ENCODE results near the gene UBAC2. TPM values are rescaled to one million over a fixed set of nuclear protein-coding genes. Genes with fewer than 3 reads are reported as not detected.

UBAC2 gene
- total and polyA plus RNA-seq, 2 of the 4 experiments (the other 2 are of a cell fraction): 20.8 to 36.3 TPM

DNA sequence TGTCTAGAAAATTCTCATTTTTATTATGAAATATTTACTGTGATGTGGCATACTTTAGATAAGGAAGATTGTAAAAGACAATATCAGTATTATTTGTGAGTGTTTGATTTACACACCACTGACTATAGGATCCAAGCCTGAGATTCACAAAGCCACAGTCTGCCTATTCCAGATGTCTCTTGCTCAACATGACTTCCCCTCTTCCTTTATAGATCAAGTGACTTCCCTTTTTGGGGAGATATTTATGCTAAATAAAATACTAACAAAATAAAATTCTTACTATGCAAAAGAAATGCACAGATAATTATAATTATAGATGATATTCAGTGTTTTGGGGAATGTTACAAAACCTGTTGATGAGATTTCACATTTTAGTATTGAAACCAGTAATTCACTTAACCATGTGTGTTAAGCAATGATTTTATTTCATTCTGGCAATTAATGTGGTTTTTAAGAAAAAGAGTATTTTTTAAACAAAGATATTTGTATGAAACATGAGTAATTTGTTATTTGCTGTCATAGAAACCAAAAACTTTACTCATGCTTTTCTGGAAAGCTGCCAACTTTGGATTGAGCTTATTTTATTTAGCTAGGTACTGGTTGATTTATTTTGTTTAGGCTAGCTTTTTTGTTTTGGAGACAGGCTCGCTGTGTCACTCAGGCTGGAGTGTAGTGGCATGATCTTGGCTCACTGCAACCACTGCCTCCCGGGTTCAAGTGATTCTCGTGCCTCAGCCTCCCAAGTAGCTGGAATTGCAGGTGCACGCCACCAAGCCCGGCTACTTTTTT lies 120.2 kb downstream of the UBAC2 start:
- Histone ChIP-seq H2BK15ac (ENCODE audit: low read depth, low read length) (no peak overlapping the region), H3K4ac (ENCODE audit: low read depth, low read length) (no peak overlapping the region), H3K18ac (ENCODE audit: low read depth, low read length) (no peak overlapping the region), H4K8ac (ENCODE audit: low read depth in 2 of 2, low read length in 2 of 2) (no peak overlapping the region), H3K56ac (ENCODE audit: extremely low read depth, insufficient read depth, low read length) (no peak overlapping the region), H3K4me2 (ENCODE audit: low read depth, low read length) (no peak overlapping the region), H3K9me1 (ENCODE audit: insufficient read depth, low read length) (peaks cover 8% of the 10 kb centered on the region), H3K27me3 (ENCODE audit: control insufficient read depth, insufficient read depth, low read length) (no peaks in the 10 kb centered on the region), H3K36me3 (ENCODE audit: control insufficient read depth, insufficient read depth, low read length) (peaks cover 7% of the 10 kb centered on the region), H2BK120ac (ENCODE audit: low read depth, low read length) (no peak overlapping the region), H4K91ac (ENCODE audit: insufficient read depth, low read depth, low read length) (no peak overlapping the region), H3K4me1 (ENCODE audit: control insufficient read depth, insufficient read depth, low read length) (peaks cover 12% of the 10 kb centered on the region), H2AFZ (replicated peaks; ENCODE audit: low read length, poor library complexity) (no peak overlapping the region), H2AK9ac (replicated peaks; ENCODE audit: low read depth, low read length, poor library complexity) (no peak overlapping the region), H4K20me1 (ENCODE audit: insufficient read depth, low read length) (peaks cover 3% of the 10 kb centered on the region; the same call in 1 of the 2 replicates), H3K27ac (ENCODE audit: insufficient read depth, low read length) (no peak overlapping the region), H3K14ac (replicated peaks; ENCODE audit: low read depth, low read length) (no peak overlapping the region), H4K5ac (ENCODE audit: low read depth, low read length) (no peak overlapping the region), H3K23ac (ENCODE audit: low read depth, low read length) (no peak overlapping the region), H2BK20ac (ENCODE audit: low read depth, low read length) (no peak overlapping the region), H3K79me1 (ENCODE audit: low read depth in 1 of 2, low read length in 2 of 2) (peaks cover 3 to 23% of the 10 kb centered on the region in 2 experiments; a peak in 2 of 4 replicates), H2AK5ac (ENCODE audit: low read depth, low read length) (no peak overlapping the region), H3K9ac (ENCODE audit: low read depth, low read length) (no peak overlapping the region), H3K4me3 (ENCODE audit: insufficient read depth, low read depth, low read length) (no peak overlapping the region), H2BK5ac (ENCODE audit: low read depth, low read length, poor library complexity, severe bottlenecking) (no peak overlapping the region), H3K9me3 (ENCODE audit: control insufficient read depth, insufficient read depth, low read length) (no peaks in the 10 kb centered on the region)
- ChIA-PET POLR2A (ENCODE audit: unreplicated experiment) (no interaction called here), CTCF (no interaction called here)
- intact Hi-C loops (cut with micrococcal nuclease): no loop called here
- no TSS peak for BruUV-seq (replicated peaks)
- TF ChIP-seq RFX5 (IDR thresholded peaks at IDR 0.05; ENCODE audit: low read depth, low read length): no peak
- TF ChIP-seq MAFK (IDR thresholded peaks at IDR 0.05; ENCODE audit: low read depth, low read length): peak; percentile 27; the same call in 1 of the 2 replicates
- TF ChIP-seq CEBPB (IDR thresholded peaks at IDR 0.05; ENCODE audit: low read depth, low read length): peak; percentile 59; the same call in 1 of the 2 replicates
- ATAC-seq (ENCODE audit: low read depth) (no peak), DNase-seq (peak; percentile 88)
- dilution Hi-C loops (cut with HindIII; ENCODE audit: low sequenced_read_pairs, unreplicated experiment): no loop called here
- in situ Hi-C loops (cut with MboI; ENCODE audit: low sequenced_read_pairs): no loop called here
- no CpG with 5 or more reads among the region's 5 CpGs for WGBS, 2 experiments (ENCODE audit: extremely low coverage in 2 of 2, insufficient read length in 1 of 2)

Data from IMR-90 (cell line).